ENCODE measurements around the gene H1-8.

H1-8 gene

DNA sequence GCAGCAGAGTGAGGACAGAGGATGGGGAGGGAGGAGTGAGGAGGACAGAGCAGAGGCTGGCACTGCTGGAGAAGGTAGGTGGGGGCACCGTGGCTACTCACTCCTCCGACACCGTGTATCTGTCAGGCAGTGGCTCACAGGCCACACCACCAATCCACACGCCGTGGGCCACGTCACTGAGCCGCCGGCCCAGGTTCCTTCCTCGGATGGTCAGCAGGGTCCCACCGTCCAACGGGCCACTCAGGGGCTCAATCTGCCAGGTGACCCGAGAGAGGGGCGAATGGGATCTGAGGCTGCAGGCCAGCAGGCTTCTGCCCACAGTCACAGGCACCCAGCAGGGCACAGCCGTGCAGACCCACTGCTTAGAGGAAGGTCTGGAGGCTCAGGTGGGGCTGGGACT, 30.5 kb downstream of the H1-8 start:
- DNase-seq (ENCODE audit: low spot score) = no peak

DNA sequence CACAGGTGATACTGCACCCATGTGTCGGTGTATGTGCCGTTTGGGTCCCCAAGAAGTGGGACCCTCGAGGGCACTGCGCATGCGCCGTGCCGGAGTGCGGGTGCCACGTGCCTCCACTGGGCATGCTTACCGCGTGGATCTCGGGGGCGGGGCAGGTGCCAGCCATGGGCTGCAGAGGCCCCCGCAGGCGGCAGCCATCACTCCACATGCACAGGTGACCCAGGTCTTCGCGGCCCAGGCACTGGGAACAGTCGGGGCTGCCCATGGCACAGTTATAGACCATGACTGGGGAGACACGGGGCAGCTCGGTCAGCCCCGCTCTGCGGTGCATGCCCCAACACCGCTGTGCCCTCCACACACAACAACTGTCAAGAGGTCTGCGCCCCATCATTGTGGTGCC, 31.2 kb downstream of the H1-8 start:
- no peak for DNase-seq (ENCODE audit: low spot score)

DNA sequence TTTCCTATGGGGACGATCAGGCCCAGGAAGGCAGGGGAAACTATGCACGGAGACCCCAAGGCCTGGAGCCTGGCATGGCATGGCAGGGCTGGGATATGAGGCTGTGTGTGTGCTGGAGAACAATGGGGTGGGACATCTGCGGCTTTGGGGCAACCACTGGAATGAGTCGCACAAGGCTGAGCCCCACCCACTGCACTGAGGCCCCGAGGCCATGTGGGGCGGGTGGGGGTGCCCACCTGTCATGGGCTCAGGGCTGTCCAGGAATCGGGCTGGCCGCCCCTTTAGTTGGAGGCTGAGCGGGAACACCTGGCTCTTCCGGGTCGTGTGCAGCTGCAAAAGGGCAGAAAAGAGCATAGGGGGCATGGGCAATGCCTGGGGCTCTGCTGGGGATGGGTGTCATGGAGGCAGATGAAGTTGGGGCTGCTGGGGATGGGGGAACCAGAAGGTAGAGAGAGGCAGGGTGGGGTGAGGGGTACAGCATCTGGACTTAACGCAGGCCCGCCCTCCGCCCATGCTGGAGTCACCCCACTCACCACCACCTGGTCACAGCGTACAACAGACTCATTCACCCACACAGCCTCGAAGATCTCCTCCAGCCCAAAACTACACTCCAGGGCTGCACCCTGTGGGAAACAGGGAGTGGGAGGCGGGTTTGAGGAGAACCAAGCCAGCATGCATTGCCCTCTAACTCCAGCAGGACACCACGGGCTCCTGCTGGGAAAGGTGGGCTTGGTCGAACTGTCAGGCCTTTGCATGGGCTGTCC, 32.4 kb downstream of the H1-8 start:
- no peak for DNase-seq (ENCODE audit: low spot score)

DNA sequence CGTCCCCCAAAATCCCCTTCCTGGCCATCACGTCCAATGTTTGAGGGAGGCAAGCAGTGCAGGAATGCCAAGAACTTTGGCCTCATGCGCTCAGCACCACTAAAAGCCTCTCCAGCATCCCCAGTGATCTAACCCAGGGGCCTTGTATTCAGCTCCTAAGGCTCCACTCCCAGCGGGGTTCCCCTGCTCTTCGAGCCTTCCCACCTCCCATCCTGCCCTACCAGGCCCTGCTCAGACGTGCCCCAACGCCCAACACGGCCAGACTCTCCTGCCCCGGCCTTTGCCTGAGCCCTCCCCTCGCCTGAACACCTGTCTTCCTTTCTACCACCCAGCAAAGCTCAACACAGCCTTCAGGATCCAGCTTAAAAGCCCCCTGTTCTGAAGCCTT, 33.0 kb downstream of the H1-8 start:
- no peak for DNase-seq (ENCODE audit: low spot score)

DNA sequence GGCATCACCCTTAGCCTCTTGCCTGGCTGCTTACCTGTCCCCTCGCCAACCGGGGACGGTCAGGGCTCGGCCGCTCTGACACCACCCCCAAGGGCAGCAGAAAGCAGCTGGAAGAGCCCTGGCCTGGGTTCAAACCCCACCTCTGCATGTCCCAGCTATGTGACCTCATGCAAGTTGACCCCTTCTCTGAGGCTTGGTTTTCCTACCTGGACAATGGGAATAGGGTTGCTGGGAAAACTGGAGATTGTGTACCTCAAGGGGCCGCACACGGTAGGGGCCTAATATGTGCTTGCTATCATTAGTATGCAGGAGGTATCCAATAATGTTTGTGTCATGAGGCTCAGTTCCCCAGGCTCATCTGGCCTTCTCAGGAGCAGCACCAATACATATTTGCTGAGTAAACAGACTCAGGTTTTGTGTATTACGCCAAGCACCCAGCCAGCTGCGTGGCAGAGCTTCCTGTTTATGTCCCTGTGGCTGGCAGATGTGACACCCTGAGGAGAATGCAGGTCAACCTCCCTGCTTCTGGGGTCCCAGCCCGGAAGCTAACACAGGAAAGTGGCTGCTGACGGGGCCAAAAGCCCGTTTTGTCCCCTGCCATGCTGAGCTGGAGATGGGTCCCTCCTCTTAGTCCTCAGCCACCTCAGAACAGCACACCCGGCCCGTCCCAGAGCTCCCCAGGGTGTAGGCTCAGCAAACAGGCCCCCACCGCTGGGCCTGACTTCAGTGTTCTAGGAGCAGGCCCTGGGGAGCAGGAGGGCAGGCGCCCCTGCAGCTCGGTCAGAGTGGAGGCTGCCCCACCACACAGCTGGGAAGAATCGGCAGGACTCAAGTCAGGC, 33.8 kb downstream of the H1-8 start:
- DNase-seq (ENCODE audit: low spot score) = no peak

DNA sequence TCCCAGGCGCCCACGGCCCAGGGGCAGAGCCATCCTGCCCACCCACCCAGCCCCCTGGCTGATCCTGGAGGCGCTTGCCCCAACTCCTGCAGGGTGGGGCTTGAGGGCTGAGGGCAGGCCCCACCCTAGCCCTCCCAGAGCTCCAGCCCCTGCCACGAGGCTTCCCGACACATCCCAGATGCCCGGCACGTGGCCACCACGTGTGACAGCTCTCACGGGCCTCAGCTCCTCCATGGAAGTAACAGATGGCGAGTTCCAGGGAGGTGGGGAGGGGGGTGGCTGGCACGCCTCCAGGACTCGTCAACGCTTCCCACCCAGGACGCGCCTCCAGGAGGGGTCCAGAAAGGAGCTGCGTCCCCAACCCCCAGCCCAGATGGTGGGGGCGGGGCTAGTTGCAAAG, 34.4 kb downstream of the H1-8 start:
- no peak for DNase-seq (ENCODE audit: low spot score)

DNA sequence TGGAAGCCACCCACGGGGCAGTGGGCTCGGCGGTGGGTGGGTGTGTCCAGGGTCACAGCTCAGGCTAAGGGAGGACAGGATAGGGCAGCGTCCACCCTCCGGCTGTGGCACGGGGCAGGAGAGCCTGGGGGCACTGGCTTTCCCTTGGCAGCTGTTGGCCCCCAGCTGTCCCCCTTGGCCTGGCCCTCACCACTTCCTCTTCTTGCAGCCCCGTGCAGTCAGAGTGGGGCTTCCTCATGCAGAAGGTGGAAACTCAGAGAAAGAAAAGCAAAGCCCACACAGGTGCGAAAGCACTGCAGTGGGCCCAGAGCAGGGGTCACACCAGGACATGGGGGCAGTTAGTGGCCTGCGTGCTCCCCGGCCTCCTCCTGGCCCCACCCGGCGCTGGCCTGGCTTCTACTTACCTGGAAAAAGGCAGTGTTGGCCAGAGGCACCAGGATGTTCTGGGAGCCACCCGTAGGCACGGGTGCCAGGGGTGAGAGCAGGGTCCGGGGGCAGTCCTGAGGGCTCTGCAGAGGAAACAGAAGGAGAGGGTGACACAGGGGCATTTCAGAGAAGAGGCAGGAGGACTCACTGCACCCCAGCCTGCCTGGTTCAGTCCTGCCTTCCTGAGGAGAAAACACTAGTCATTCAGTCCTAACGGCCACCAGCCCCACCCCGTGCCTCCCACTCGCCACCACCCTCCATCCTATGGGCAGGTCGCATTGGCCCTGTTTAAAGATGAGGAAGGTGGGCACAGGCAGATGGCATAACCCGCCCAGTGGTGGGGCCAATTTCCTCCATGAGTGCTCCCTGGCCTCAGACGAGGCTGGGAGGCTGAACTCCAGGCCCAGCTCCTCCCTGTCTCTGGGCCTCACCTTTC, 35.2 kb downstream of the H1-8 start:
- no peak for DNase-seq (ENCODE audit: low spot score)

DNA sequence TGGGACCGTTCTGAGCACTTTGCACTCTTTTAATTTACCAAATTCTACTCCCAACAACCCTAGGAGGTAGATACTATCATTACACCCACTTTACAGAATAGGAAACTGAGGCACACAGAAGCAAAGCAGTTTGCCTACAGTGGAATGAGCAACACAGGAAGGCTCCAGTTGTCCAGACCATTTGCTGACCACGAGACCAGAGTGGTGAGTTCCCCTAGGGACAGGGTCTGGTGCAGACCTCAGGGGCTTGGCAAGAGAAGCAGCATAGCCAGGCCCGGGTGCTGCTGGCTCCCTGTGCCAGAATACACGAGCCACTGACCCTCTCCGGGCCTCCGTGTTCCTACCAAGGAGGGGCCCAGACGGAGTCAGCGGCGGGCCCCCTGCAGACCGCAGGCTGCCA, 37.0 kb downstream of the H1-8 start:
- DNase-seq (ENCODE audit: low spot score) = no peak

DNA sequence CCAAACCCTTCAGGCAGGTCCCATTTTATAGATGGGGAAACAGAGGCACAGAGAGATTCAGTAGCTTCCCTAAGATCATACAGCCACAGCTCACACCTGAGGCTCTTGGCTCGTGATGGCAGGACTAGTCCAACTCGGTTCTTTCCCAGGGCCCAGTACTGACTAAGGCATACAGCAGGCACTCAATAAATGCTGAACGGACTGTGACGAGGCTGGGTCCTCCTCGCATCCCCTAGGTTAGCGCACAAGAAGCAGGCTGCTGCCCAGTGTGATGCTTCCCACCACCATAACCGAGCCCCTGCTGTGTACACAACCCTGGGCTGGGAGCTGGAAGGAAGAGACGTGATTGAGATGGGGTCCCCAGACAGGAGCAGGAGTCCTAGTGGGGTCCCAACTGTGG, 38.6 kb downstream of the H1-8 start:
- no peak for DNase-seq (ENCODE audit: low spot score)

DNA sequence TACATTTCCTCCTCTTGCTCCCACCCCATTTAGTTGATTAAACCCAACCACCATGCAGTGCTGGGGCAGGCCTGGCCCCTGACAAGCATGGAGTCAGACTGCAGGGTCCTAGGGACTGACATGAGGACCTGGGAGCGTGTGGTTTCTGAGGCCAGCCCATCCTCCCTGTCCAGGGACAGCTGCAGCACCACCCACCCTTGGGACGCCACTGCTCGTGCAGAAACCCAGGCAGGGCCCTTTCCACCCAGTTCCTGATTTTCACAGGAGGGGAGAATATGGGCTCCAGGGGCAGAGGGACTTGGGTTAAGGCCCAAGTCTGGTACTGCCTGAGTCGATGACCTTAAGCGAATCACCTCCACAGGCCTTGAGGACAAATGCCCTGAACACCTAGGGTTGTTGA, 39.8 kb downstream of the H1-8 start:
- DNase-seq (ENCODE audit: low spot score) = no peak

DNA sequence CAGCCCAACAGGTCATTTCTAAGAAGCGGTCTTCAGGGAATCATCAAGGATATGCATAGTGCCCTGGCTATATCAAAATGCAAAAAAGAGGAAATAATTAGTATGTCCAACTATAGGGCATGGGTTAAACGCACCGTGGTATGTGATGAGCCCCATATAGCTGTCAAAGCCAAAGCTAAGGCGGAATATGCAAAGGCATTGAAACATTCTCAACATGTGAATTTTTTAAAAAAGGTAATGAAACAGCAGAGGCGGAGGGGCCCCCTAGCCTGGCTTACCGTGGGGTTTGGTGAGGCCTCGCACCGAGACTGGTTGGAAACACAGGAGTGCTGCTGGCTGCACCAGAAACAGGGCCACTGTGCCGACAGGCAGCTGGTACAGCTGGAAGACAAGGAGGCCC, 40.3 kb downstream of the H1-8 start:
- no peak for DNase-seq (ENCODE audit: low spot score)

DNA sequence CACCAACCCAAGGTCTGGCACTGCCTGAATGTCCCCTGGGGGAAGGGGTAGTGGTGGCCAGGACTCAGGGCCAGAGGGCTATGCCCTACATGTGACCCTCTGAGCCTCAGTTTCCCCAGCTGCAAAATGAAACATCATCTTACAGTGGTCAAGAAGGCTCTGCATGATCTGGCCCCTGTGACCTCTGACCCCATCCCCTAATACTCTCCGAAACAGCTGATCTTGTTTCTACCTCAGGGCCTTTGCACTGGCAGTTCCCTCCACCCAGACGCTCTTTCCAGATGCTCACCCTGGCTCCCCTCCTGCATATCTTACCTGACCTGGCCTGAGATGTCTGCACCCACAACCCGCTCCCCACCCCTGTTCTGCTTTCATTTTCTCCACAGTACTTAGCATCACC, 41.7 kb downstream of the H1-8 start:
- no peak for DNase-seq (ENCODE audit: low spot score)

DNA sequence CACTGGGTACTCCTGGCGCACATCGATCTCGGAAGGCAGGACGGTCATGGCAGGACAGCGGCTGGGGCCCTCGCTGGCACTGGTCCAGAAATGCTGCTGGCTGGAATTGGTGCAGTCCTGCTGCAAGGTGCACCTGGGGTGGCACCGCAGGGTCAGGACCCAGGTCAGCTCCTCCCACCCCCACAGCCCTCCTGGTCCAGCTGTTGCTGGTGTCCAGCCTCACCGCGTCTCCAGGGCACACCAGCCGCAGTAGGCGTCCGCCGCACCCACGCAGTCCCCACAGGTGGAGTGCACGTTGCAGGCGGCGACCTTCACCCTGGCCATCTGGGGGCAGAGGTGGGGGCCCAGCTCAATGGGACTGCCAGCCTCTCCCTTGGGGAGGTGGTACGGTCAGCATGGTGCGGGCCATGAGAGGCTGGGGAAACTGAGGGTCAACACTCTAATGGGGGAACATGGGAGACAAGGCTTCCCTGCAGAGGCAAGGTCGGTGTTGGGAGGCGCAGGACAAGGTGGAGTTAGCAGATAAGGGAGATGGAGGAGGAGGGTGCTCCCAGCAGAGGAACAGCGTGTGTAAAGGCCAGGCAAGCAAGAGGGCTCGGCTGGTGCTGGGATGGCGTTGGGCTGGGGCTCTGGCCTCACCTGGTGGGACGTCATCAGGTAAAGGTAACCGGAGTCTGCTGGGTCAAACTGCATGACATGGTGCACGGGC, 43.1 kb downstream of the H1-8 start:
- DNase-seq (ENCODE audit: low spot score) = no peak

DNA sequence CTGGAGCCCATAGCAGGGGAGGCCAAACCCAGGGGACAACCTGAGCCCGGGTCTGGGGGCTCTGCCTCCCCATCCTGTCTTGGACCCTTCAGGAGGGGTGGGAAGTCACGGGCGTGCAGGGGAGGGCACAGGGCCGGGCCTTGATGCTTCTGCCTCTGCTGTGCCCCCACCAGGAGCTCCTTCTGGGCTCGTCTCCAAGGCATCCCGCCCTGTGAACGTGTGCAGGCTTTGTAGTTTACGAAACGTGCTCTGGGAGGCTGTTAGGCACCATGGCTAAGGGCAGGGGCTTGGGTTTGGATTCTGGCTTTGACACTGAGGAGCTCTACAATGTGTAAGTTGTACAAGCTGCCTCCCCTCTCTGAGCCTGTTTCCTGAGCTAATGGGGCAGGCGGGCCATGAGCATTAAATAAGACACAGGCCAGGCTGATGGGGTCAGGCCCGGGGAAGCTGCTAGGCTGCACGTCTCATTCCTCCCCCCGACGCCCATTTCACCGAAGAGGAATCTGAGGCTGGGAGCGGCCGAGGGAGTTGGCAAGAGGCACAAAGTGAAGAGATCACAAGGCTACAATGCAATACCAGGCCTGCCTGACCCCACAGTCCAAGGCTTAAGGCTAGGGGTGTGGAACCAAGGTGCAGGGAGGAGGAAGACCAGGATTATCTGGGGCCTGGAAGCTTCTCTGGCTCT, 43.9 kb downstream of the H1-8 start:
- no peak for DNase-seq (ENCODE audit: low spot score)

DNA sequence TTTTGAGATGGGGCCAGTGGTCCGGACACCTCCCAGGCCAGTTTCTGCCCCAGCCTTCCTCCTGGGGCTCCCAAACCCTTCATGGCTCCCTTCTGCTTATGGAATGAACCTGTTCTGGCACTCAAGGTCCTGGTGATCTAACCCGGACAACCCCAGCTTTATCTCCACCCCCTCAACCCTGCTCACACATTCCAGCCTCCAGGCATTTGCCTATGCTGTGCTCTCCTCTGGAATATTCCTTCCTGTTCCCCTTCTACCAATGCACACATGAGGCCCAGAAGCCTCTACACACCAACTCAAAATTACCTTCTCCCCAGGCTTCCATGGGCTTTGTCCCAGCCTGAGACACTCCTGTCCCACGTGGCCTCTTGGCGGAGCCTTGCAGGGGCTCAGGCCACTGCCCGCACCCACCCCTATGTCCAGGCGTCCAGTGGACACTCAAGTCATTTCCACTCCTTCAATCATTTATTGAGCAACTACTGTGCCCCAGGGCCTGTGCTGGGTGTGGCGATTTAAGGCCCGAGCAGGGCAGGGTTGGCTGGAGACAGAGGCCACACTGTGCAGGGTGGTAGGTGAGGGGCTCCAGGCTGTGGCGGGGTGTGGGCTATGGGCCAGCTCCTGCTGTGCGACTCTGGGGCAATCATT, 44.7 kb downstream of the H1-8 start:
- no peak for DNase-seq (ENCODE audit: low spot score)

DNA sequence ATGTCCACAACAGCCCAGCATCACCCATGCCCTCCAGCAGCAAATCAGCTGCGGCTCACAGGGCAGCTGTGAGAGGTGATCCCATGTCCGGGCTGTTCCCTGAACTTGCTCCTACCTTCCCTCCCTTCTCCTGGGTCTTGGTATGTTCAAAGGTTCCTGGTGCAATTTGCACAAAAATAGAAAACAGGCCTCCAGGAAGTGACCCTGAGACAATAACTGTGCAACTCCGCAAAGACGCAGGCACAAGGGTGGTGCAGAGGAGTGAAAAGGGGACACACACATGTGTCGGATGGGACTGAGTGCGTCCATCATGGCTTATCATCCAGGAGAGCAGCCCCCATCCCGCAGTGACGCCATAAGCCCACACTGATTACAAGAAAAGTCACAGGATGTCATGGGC, 47.2 kb downstream of the H1-8 start:
- no peak for DNase-seq (ENCODE audit: low spot score)

DNA sequence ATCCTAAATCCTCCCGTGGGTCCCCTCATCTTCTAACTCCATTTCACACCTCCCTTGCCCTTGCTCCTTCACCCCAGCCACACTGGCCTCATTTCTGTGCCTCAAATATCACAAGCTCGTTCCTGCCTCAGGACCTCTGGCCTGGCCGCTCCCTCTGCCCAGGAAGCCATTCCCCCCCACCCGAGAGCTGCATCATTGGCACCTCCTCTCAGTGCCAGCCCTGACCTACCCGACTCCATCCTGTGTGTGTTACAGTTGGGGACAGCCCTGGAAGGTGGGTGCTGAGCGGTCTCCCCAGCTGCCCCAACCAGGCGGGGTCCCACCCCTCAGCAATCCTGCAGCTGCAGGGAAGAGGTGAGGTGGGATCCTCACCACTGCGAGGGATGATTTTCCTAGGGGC, 49.0 kb downstream of the H1-8 start:
- no peak for DNase-seq (ENCODE audit: low spot score)

DNA sequence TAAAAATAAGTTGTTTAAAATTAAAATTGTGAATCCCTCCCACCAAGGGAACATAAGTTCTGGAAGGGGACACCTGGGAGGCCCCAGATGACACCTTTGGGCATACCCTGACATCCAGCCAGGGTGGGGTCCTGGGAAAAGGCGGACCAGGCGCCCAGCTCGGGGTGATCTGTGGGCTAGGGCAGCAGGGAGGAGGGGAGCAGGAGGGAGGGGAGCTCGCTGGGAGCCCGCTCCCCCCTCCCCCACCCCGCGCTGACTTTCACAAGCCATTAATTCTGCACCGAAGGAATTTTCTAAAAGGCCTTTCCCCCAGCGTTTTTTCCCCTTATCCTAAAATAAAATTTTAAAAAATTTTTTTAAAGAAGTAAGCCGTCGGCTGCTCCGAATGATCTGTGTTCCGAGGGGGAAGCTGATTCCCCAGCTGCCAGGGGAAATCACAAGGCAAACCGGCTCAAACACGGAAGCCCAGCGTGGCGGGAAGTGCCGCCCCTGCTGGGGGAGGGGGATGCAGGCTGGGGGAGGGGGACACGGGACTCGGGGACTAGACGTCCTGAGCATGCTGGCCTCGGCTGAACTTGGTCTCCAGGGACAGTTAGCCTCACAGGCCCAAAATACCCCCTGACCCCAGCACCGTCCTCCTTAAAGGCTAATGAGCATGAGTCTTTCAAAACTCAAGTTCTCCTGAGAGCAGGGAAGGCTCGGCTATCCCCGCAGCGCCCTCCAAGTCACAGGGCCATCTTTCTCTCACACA, 49.6 kb downstream of the H1-8 start:
- DNase-seq (ENCODE audit: low spot score) = no peak

DNA sequence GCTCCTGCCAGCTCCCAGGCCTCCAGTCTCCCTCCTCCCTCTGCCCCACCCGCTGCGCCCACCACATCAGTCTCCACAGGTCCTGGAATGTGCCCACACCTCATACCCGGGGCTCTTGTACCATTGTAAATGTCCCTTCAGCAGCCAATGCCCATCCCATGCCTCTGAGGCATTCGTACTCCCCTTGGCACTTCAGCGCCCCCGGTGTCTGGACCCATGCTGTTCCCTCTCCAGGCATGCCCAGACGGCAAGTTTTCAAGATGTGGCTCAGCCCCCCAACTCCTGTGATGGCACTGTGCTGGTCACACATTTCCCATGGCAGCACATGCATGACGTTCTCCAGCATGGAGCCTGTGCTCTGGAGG, 50.2 kb downstream of the H1-8 start:
- no peak for DNase-seq (ENCODE audit: low spot score)

DNA sequence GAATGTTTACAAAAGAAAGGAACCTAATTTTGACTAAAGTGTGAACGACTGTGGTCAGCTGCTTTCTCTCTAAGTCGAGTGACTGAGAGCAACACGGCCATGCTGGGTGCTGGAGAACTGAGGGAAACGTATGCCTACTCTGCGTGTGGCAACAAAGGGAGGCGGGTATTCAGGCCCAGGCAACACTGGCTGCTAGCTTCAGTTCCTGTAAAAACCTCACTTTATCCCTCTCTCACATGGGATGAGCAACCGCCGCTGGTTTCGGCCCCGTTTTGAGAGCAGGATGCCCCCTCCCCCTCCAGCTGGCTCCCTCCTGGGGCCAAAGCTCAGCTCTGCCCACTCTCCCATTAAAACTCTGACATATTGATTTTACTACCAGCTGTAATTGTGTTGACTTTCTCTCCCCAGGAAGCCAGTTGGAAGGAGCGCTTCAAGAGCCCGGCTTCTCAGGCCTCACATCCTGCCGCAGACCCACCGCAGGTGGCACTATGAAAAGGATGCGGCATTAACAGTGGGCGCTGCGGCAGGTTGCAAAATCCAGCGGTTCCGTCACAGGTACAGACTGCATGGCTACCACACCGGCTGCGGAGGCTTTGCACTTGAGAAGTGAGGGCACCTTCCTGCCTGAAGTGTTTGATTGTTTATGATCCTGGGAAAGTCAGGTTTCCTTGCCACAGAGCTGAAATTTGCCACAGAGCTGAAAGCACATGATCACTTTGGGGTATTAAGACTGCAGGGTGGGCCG, 50.8 kb downstream of the H1-8 start:
- DNase-seq (ENCODE audit: low spot score) = no peak

All from cerebellar cortex (tissue), 1 donor.